H9 (cell line): ENCODE data around the gene RDH5. TPM values are rescaled to one million over a fixed set of nuclear protein-coding genes. Genes with fewer than 3 reads are reported as not detected.

Source experiments
- DNase-seq: peaks from one replicate; pipeline ENCODE4 v3.0.0-alpha.2; 2017
- H2AFZ ChIP-seq: one replicate; pipeline ENCODE4 v1.6.1; 2013; ENCODE audit warnings: mild to moderate bottlenecking, low read length, control low read depth, moderate library complexity
- H2AK5ac ChIP-seq: 2 replicates; pipeline ENCODE4 v1.6.1; 2013; ENCODE audit warnings: low read length, control low read depth, mixed read lengths; ENCODE audit not compliant: insufficient read length
- H2BK120ac ChIP-seq: one replicate; pipeline ENCODE4 v1.6.1; 2013; ENCODE audit warnings: low read depth, mild to moderate bottlenecking, low read length, control low read depth, inconsistent platforms; ENCODE audit not compliant: poor library complexity, severe bottlenecking
- H2BK12ac ChIP-seq: 2 replicates; pipeline ENCODE4 v1.6.1; 2013; ENCODE audit warnings: low read length, control low read depth, mixed read lengths, low read depth; ENCODE audit not compliant: insufficient read length
- H2BK15ac ChIP-seq: 2 replicates; pipeline ENCODE4 v1.6.1; 2013; ENCODE audit warnings: low read depth, low read length, control low read depth
- H2BK20ac ChIP-seq: one replicate; pipeline ENCODE4 v1.6.1; 2013; ENCODE audit warnings: low read depth, mild to moderate bottlenecking, low read length, control low read depth, inconsistent platforms; ENCODE audit not compliant: poor library complexity, severe bottlenecking
- H2BK5ac ChIP-seq: 2 replicates; pipeline ENCODE4 v1.6.1; 2013; ENCODE audit warnings: low read length, control low read depth, mixed read lengths; ENCODE audit not compliant: insufficient read length
- H3K14ac ChIP-seq: 2 replicates; pipeline ENCODE4 v1.6.1; 2013; ENCODE audit warnings: low read length, control low read depth; ENCODE audit not compliant: insufficient read depth
- H3K18ac ChIP-seq: 2 replicates; pipeline ENCODE4 v1.6.1; 2013; ENCODE audit warnings: low read depth, mild to moderate bottlenecking, mixed read lengths, low read length, control low read depth; ENCODE audit not compliant: insufficient read length
- H3K23ac ChIP-seq: 2 replicates; pipeline ENCODE4 v1.6.1; 2013; ENCODE audit warnings: low read length, control low read depth, mixed read lengths, low read depth; ENCODE audit not compliant: insufficient read length
- H3K23me2 ChIP-seq: 2 replicates; pipeline ENCODE4 v1.6.1; 2013; ENCODE audit warnings: low read depth, mild to moderate bottlenecking, mixed read lengths, low read length, control low read depth; ENCODE audit not compliant: insufficient read length, poor library complexity, severe bottlenecking
- H3K27ac ChIP-seq: 2 replicates; pipeline ENCODE4 v1.5.1; 2013; ENCODE audit warnings: low read length, control low read depth, mixed read lengths, low read depth; ENCODE audit not compliant: insufficient read length
- H3K27me3 ChIP-seq: 2 replicates; pipeline ENCODE4 v1.6.1; 2013; ENCODE audit warnings: low read length, control low read depth, inconsistent platforms; ENCODE audit not compliant: insufficient read depth
- H3K4ac ChIP-seq: 2 replicates; pipeline ENCODE4 v1.6.1; 2013; ENCODE audit warnings: low read depth, mild to moderate bottlenecking, control low read depth, inconsistent platforms, low read length, moderate library complexity
- H3K4me1 ChIP-seq: 2 replicates; pipeline ENCODE4 v1.6.1; 2013; ENCODE audit warnings: low read length, control low read depth, inconsistent platforms; ENCODE audit not compliant: insufficient read depth
- H3K4me2 ChIP-seq: 2 replicates; pipeline ENCODE4 v1.6.1; 2013; ENCODE audit warnings: low read length, control low read depth, mixed read lengths; ENCODE audit not compliant: insufficient read length, insufficient read depth
- H3K56ac ChIP-seq: 2 replicates; pipeline ENCODE4 v1.6.1; 2013; ENCODE audit warnings: low read depth, mild to moderate bottlenecking, mixed read lengths, low read length, control low read depth; ENCODE audit not compliant: insufficient read length
- H3K79me1 ChIP-seq: 2 replicates; pipeline ENCODE4 v1.6.1; 2013; ENCODE audit warnings: low read depth, mild to moderate bottlenecking, moderate library complexity, low read length, control low read depth, inconsistent platforms; ENCODE audit not compliant: insufficient read depth, poor library complexity, severe bottlenecking
- H3K79me2 ChIP-seq: 2 replicates; pipeline ENCODE4 v1.6.1; 2013; ENCODE audit warnings: low read length, control low read depth, inconsistent platforms; ENCODE audit not compliant: insufficient read depth
- H3K9ac ChIP-seq: 2 replicates; pipeline ENCODE4 v1.6.1; 2013; ENCODE audit warnings: low read length, control low read depth, mixed read lengths; ENCODE audit not compliant: insufficient read length; ENCODE audit errors: extremely low read depth
- H3K9me3 ChIP-seq: one replicate; pipeline ENCODE4 v1.6.1; 2013; ENCODE audit warnings: low read depth, low read length, inconsistent platforms; ENCODE audit not compliant: control insufficient read depth
- H3T11ph ChIP-seq: one replicate; pipeline ENCODE4 v1.6.1; 2013; ENCODE audit warnings: mild to moderate bottlenecking, low read length, control low read depth, inconsistent platforms
- H4K20me1 ChIP-seq: one replicate; pipeline ENCODE4 v1.6.1; 2013; ENCODE audit not compliant: control insufficient read depth, insufficient read length, insufficient read depth
- H4K5ac ChIP-seq: 2 replicates; pipeline ENCODE4 v1.6.1; 2013; ENCODE audit warnings: low read depth, mild to moderate bottlenecking, mixed read lengths, low read length, control low read depth; ENCODE audit not compliant: insufficient read length
- H4K8ac ChIP-seq: replicated peaks from 2 replicates; pipeline ENCODE4 v1.6.1; 2013; ENCODE audit warnings: low read length, control low read depth, mixed read lengths, low read depth; ENCODE audit not compliant: insufficient read length
- H4K91ac ChIP-seq: 2 replicates; pipeline ENCODE4 v1.6.1; 2013; ENCODE audit warnings: low read depth, mild to moderate bottlenecking, moderate library complexity, mixed read lengths, low read length, control low read depth; ENCODE audit not compliant: insufficient read length
- H3K27ac Mint-ChIP-seq, 3 experiments: 2 replicates in 2 of 3; 3 replicates in 1 of 3; pipeline ENCODE4 v1.8.0; 2020 to 2021; ENCODE audit warnings: mixed read lengths in 3 of 3, mild to moderate bottlenecking in 1 of 3, moderate library complexity in 1 of 3
- H3K27me3 Mint-ChIP-seq: 2 replicates; pipeline ENCODE4 v1.8.0; 2021; ENCODE audit warnings: low read depth, mild to moderate bottlenecking, moderate library complexity, mixed read lengths
- H3K36me3 Mint-ChIP-seq, 3 experiments: 2 replicates in 2 of 3; 3 replicates in 1 of 3; pipeline ENCODE4 v1.8.0; 2020 to 2021; ENCODE audit warnings: low read depth in 3 of 3, mixed read lengths in 3 of 3; ENCODE audit not compliant: insufficient read depth in 1 of 3
- H3K4me1 Mint-ChIP-seq, 2 experiments: 2 replicates each; pipeline ENCODE4 v1.8.0; 2020; ENCODE audit warnings: mixed read lengths in 2 of 2
- H3K4me3 Mint-ChIP-seq, 2 experiments: 2 replicates in 1 of 2; 3 replicates in 1 of 2; pipeline ENCODE4 v1.8.0; 2020 to 2021; ENCODE audit warnings: mild to moderate bottlenecking in 2 of 2, mixed read lengths in 2 of 2, moderate library complexity in 1 of 2
- H3K9me3 Mint-ChIP-seq, 2 experiments: 2 replicates in 1 of 2; 3 replicates in 1 of 2; pipeline ENCODE4 v1.8.0; 2020; ENCODE audit warnings: mild to moderate bottlenecking in 2 of 2, mixed read lengths in 2 of 2, moderate library complexity in 1 of 2
- WGBS: extraction: QIAGEN DNeasy Blood & Tissue Kit; methylation state at CpG from one replicate; pipeline ENCODE4 v1.1.7; 2013; ENCODE audit warnings: missing lambda C conversion rate, low lambda C conversion rate, mixed read lengths; ENCODE audit not compliant: insufficient read length; ENCODE audit errors: extremely low coverage; 5-methylcytosine and 5-hydroxymethylcytosine counted together
- total RNA-seq: library from RNA; stranded (reverse); gene quantifications from 2 replicates; pipeline ENCODE4 v1.2.1, GENCODE V29; 2021
- TF ChIP-seq, protein P1 (sequence below): fragments of 200-600 bp; sonication (generic); conservative IDR thresholded peaks from 3 replicates; pipeline ENCODE4 v1.8.0; 2021; ENCODE audit warnings: antibody characterized with exemption, mild to moderate bottlenecking

The RDH5 gene
- total RNA-seq, 1 experiment from 2014 or later = 6.6 TPM

DNA sequence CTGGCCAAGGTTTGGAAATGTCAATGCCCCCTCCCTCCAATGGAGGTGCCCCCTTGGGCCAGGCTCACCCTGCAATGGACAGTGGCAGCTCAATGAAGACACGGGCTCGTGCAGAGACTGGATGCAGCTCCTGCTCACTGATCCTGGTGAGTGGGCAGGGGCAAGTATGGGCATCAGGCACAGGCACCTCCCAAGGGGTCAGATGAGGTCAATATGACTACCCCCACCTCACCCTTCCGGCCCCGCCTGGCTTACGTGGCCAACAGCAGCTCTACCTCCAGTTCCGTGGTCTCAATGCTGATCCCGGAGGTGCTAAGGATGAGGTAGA, 26.0 kb upstream of the RDH5 start:
- no peak overlapping the region for H3K4me3 Mint-ChIP-seq
- no peak overlapping the region for H3K56ac ChIP-seq
- TF ChIP-seq, protein P1, sequence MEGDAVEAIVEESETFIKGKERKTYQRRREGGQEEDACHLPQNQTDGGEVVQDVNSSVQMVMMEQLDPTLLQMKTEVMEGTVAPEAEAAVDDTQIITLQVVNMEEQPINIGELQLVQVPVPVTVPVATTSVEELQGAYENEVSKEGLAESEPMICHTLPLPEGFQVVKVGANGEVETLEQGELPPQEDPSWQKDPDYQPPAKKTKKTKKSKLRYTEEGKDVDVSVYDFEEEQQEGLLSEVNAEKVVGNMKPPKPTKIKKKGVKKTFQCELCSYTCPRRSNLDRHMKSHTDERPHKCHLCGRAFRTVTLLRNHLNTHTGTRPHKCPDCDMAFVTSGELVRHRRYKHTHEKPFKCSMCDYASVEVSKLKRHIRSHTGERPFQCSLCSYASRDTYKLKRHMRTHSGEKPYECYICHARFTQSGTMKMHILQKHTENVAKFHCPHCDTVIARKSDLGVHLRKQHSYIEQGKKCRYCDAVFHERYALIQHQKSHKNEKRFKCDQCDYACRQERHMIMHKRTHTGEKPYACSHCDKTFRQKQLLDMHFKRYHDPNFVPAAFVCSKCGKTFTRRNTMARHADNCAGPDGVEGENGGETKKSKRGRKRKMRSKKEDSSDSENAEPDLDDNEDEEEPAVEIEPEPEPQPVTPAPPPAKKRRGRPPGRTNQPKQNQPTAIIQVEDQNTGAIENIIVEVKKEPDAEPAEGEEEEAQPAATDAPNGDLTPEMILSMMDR = no peak
- no CpG with 5 or more reads among the region's 7 CpGs for WGBS
- no peaks in the 10 kb centered on the region for H3K9me3 Mint-ChIP-seq
- no peaks in the 10 kb centered on the region for H3K9me3 ChIP-seq
- H3K4me1 Mint-ChIP-seq = no peaks in the 10 kb centered on the region
- H3K36me3 Mint-ChIP-seq = peaks cover 32 to 55% (median 44%) of the 10 kb centered on the region in 3 experiments
- H3K4ac ChIP-seq = no peak overlapping the region
- H2BK12ac ChIP-seq = no peak overlapping the region
- H3K9ac ChIP-seq = no peak overlapping the region
- H2AK5ac ChIP-seq = no peak overlapping the region
- H3K23me2 ChIP-seq = no peaks in the 10 kb centered on the region
- no peaks in the 10 kb centered on the region for H3K27me3 ChIP-seq
- peak overlapping the region in 1 of 3 experiments; percentile 70; a peak in 1 of 7 replicates for H3K27ac Mint-ChIP-seq
- H3K27ac ChIP-seq = no peak overlapping the region
- no peak overlapping the region for H2AFZ ChIP-seq
- H2BK15ac ChIP-seq = no peak overlapping the region
- no peaks in the 10 kb centered on the region for H3K27me3 Mint-ChIP-seq
- no peak overlapping the region for H2BK20ac ChIP-seq
- H4K8ac ChIP-seq = no peak overlapping the region
- no peaks in the 10 kb centered on the region for H3K79me1 ChIP-seq
- no peak overlapping the region for H3K14ac ChIP-seq
- no peaks in the 10 kb centered on the region for H3K79me2 ChIP-seq
- H2BK5ac ChIP-seq = no peak overlapping the region
- H4K20me1 ChIP-seq = no peaks in the 10 kb centered on the region
- no peak overlapping the region for H3K23ac ChIP-seq
- no peak overlapping the region for H3K4me2 ChIP-seq
- no peak overlapping the region for H4K91ac ChIP-seq
- no peaks in the 10 kb centered on the region for H3K4me1 ChIP-seq
- no peak overlapping the region for H3K18ac ChIP-seq
- H4K5ac ChIP-seq = no peak overlapping the region
- no peak overlapping the region for H3T11ph ChIP-seq
- DNase-seq = no peak
- H2BK120ac ChIP-seq = no peak overlapping the region
